Vagina (tissue), 2 donors: ENCODE results near the gene ID3.

Experiments
- CTCF ChIP-seq, 3 experiments: fragments of 450-650 bp in 2 of 3; fragments of 200-600 bp in 1 of 3; sonication (generic) in 1 of 3; IDR thresholded peaks; one replicate each; pipeline ENCODE4 v1.5.1; 2017 to 2019; ENCODE audit warnings: antibody characterized with exemption in 3 of 3, mild to moderate bottlenecking in 2 of 3, moderate library complexity in 2 of 3
- POLR2A ChIP-seq, 2 donors: fragments of 450-650 bp; IDR thresholded peaks; one replicate each; pipeline ENCODE4 v1.6.1; 2017; ENCODE audit warnings: antibody characterized with exemption in 2 of 2, mild to moderate bottlenecking in 2 of 2, moderate library complexity in 2 of 2
- POLR2AphosphoS5 ChIP-seq, 2 donors: sonication (generic); formaldehyde crosslinking; IDR thresholded peaks; one replicate each; pipeline ENCODE4 v1.9.0; 2017; ENCODE audit warnings: antibody characterized with exemption in 2 of 2, mild to moderate bottlenecking in 2 of 2, low read depth in 1 of 2; ENCODE audit not compliant: insufficient read depth in 1 of 2

GRCh38 chr1:23524163-23524562 lies 35.1 kb downstream of the ID3 start:
- TF ChIP-seq POLR2A (IDR thresholded peaks at IDR 0.05) (no peak), CTCF (IDR thresholded peaks at IDR 0.05) (no peak), POLR2AphosphoS5 (IDR thresholded peaks at IDR 0.05; ENCODE audit: insufficient read depth in 1 of 2, low read depth in 1 of 2) (no peak)
